GM21367 (cell line): ENCODE data around the gene ANKRD34B.
"Not testable (repeated sequence)": the region's sequence is repeated elsewhere in the genome, so short reads cannot be mapped to it uniquely, and the experiment has no call there.

Experiments used
- ATAC-seq: cut with Tn5 transposase; IDR thresholded peaks from one replicate; pipeline ENCODE4 v1.9.1; 2021; ENCODE audit not compliant: unreplicated experiment

The ANKRD34B gene

DNA sequence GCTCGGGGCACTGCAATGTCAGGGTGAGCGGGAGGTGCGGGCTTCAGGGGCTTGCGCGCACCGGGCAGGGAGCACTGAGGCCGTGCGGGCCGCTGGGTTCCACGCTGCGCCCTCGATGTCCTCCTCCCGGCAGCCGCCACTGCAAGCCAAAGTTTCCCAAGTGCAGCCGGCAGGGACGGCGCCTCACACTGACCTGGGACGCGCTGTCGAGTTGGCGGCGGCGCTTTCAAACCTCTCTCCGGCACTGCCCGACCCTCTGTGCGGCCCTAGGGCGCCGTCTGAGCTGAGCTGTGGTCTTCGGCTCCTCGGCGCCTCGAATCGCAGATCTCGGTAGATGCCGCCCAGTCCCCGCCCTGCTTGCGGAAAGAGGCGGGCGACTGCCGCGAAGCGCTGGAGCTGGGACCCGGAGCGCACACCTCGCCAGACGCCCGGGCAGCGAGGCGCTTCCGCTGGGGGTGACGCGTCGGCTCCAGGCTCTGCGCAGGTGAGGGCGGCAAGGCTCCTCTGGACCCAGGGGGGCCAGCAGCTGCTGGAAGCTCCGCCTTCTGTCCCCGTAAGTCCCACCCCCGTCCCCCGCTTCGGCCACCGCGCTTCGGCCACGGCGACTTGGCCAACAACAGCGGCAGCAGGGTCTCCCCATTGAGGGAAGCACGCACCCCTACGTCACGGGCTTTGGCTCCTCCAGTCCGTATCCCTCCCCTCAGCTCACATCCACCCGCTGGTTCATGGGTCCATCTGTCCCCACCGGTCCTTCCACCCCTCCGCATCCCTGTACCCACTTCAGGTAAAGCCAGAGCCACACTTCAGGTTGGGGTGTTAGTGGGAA is at the start of gene ANKRD34B:
TSS of gene ANKRD34B (minus strand) at position 320 of the 826 bp plus-strand sequence. CDS start 10,261 bp downstream, outside the sequence.
- ATAC-seq = no peak

DNA sequence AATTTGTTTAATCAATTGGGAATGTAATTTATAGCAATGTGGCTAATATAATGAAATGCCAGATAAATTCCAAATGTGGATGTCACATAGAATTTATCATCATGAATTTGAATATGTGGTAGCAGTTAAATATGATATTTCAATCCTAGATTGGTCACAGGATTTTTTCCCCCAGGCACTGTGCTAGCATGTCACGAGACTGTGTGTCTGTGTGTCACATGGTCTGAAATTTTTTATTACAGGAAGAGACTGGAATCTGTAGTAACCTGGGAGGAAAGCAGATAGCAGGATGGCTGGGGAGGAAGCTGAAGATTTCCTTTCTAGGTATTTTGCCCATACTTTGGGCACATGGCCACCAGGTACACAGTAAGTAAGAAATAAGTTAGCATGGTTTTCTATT is 49.0 kb upstream of the ANKRD34B start:
- ATAC-seq = no peak

DNA sequence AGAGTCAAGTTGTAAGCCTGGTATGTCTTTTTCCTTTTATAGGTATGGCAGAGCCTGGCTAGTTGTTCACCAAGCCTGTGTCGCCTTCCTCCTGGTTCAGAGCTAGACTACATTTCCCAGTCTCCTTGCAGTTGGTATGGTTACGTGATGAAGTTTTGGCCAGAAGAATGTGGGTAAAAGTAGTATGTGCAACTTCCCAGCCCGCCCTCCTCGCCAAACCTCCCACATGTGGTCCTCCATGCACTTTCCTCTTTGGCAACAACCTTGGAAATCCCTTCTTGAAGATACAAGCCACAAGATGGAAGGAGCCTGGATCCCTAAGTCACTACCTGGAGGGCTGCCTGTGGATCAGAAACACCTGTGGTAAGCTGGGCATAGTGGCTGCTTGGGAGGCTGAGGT is 48.4 kb upstream of the ANKRD34B start:
- no peak for ATAC-seq

- ATAC-seq = no peak
Observed at GRCh38 chr5:80615266-80615914, 45.3 kb upstream of the ANKRD34B start.

DNA sequence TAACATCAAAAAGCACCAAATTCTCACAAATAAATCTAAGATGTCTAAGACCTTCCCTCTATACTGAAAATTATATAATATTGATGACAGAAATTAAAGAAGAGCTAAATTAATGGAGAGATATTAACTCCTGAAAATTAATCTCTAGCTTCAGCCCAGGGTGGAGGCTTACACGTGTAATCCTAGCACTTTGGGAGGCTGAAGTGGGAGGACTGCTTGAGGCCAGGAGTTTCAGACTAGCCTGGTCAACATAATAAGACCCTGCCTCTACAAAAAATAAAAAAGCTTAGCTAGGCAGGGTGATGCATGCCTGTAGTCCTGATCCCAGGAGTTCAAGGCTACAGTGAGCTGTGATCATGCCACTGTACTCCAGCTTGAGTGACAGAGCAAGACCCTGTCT is 39.6 kb upstream of the ANKRD34B start:
- ATAC-seq = no peak

- ATAC-seq = no peak
Observed at GRCh38 chr5:80608731-80609130, 38.7 kb upstream of the ANKRD34B start.

DNA sequence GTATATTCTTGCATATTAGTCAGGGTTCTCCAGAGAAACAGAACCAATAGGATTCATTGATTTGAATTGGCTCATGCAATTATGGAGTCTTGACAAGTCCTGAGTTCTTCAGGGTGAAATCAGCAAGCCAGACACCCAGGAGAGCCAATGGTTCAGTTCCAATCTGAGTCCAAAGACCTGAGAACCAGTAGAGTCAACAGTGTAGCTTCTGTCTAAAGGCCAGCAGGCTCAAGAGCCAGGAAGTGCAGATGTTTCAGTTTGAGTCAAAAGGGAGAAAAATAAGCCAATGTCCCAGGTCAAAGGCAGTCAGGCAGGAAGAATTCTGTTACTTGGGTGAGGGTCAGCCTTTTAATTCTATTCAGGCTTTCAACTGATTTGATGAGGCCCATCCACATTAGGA is 37.8 kb upstream of the ANKRD34B start:
- ATAC-seq = peak; percentile 74

DNA sequence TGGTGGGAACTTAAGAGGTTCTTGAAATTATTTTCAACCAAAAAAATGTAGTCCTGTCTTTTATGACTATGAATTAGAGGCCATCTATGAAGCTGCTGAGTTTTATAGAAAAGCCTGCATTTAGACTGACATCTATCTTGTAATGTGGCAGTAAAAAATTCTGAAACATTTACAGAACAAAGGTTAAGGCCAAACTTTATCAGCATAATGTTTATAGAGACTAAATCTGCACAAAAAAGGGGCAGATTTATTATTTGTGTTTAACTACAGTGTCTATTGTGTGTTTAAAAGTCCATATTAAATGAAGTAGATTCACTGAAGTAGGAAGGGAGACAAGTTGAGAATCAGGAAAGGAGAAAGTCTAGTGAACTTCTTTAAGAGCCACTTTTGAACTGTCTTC is 37.3 kb upstream of the ANKRD34B start:
- ATAC-seq = no peak

GRCh38 chr5:80600943-80601693 is 31.0 kb upstream of the ANKRD34B start:
- no peak for ATAC-seq

DNA sequence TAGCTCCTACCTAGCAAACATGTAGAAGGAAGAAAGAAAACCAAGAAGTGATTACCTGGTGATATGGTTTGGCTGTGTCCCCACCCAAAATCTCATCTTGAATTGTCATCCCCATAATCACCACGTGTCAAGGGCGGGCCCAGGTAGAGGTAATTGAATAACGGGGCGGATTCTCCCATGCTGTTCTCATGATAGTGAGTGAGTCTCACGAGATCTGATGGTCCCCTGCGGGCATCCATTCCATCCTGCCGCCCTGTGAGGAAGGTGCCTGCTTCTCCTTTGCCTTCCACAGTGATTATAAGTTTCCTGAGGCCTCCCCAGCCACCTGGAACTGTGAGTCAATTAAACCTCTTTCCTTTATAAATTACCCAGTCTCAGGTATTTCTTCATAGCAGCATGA is 27.4 kb upstream of the ANKRD34B start:
- no peak for ATAC-seq

DNA sequence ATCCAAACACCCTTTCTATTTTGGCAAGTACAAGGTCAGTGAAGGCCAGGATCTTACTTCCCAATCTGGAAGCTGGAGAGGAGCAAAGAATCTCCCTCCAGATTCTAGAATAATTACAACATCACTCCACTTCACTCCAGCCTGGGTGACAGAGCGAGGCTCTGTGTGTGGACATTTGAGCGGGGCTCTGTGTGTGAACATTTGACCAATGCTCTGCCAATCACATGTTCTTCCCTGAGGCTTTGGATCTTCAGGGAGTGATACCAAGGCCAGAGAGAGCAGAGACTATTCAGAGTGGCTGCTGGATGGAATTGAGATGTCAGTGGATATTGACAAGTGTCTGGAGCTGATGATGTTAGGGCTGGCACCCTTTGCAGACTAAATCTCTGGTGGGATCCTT is 24.7 kb upstream of the ANKRD34B start:
- no peak for ATAC-seq

DNA sequence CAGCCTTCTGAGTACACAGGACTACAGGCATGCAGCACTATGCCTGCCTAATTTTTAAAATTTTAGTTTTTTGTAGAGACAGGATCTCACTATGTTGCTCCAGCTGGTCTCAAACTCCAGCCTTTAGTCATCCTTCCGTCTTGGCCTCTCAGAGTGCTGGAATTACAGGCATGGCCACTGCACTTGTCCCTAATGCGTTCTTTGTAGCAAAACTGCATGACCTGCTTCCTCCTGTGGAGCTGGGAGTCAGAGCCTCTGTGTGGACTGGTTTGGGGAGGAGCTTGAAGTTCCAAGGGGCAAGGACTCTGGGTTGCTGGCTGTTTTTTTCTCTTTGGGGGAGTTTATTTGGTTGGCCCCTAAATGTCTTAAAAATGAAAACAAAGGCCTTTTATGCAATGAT is 22.7 kb upstream of the ANKRD34B start:
- ATAC-seq = no peak

DNA sequence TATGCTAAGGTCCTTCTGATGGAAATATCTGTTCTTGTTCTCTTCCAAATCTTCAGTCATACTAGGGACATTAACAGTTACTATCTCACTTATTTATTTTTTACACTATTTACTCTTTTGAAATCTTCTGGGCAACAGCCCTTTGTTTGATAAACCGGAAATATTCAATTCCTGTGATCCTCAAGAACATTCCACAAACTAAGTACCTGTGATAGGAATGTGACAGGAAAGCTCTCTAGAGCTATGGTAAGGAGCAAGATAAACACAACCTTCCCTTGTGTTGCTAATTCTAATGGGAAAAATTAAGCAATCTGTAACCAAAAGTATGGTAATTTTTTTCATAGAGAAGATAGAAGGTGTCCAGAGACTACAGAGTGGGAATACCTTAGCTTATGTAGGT is 22.0 kb upstream of the ANKRD34B start:
- no peak for ATAC-seq

DNA sequence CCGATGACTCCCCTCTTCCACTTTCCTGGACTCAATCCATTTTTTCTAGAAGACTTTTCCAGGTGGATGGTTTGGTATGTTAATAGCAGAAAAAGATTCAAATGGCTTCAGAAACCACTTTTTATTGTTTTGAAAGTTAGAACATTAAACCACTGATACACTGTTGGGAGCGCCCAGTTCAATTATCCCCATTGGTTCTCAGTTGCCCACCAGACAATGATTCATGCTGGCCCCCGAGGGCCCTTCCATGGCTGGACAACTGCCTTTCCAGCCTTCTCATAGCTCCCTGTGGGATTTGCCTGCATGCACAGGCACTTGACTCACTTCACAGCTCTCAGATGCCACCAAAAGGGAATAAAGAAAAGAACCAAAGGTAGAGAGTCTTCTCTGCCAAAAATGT is 21.3 kb upstream of the ANKRD34B start:
- ATAC-seq = no peak

DNA sequence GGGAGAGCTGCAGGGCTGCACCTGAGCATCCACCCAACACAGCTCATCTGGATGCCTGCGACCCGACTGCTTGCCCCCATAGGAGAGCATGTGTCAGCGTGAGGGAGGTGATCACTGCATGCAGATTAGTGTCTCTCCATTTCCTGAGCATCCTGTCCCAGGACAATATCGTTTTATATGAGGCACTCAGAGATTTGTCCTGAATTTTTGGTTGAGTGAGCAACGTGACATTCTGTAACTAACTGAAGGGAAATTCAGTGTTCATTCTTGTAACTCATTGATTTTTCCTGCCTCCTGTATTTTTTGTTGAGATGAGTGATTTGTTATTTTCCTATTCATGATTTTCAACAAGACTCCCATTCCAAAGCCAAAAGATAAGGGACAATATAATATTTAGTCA is 20.7 kb upstream of the ANKRD34B start:
- ATAC-seq = no peak

DNA sequence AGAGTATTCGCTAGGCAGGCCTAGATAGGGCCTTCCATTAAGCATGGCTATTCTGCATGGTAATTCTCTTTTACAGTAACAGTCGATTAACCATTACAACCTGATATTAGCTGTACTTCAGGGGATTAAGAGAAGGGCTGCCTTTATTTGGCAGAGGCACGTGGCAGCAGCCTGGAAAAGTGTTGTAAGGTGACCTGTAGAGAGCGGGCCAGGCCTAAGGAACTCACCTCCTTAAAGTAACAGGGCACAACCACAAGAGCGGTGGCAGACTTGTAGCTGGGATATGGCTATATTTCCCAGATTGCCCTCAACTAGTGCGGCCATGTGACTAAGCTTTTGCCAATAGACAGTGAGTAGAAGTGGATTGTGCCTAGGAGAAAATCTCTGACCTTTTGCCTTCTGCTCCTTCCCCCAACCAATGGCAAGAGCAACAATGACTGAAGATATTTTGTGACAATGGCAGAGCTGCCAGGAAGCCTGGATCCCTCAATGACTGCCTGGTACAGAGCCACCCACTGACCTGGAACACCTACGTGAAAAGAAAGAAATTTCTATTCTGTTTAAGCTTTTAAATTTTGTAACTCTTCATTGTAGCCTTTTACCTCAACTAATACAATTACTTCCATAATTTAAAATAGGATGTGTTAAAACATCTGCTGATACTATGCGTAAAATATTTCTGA is 18.9 kb upstream of the ANKRD34B start:
- ATAC-seq = no peak

GRCh38 chr5:80584770-80585169 is 14.7 kb upstream of the ANKRD34B start:
- no peak for ATAC-seq

GRCh38 chr5:80580291-80580690 is 10.2 kb upstream of the ANKRD34B start:
- not testable (repeated sequence) for ATAC-seq

- ATAC-seq = no peak
Observed at GRCh38 chr5:80579050-80579449, 9.0 kb upstream of the ANKRD34B start.

GRCh38 chr5:80577707-80578106 is 7.6 kb upstream of the ANKRD34B start:
- ATAC-seq = no peak

- ATAC-seq = no peak
Observed at GRCh38 chr5:80576383-80576782, 6.3 kb upstream of the ANKRD34B start.
